Measurements from ENCODE around the gene KLK1. TPM values are rescaled to one million over a fixed set of nuclear protein-coding genes. Genes with fewer than 3 reads are reported as not detected.

KLK1 gene
- under 1 TPM in 6 of 10 donors, not detected in 4; 0.42 to 0.85 (median 0.64) TPM for total RNA-seq
- under 1 TPM; 0.39 to 0.80 TPM for polyA plus RNA-seq
- long read RNA-seq, donor 1: 0 reads
- long read RNA-seq, donor 2: 0 reads
- long read RNA-seq, donor 3: 0 reads

DNA sequence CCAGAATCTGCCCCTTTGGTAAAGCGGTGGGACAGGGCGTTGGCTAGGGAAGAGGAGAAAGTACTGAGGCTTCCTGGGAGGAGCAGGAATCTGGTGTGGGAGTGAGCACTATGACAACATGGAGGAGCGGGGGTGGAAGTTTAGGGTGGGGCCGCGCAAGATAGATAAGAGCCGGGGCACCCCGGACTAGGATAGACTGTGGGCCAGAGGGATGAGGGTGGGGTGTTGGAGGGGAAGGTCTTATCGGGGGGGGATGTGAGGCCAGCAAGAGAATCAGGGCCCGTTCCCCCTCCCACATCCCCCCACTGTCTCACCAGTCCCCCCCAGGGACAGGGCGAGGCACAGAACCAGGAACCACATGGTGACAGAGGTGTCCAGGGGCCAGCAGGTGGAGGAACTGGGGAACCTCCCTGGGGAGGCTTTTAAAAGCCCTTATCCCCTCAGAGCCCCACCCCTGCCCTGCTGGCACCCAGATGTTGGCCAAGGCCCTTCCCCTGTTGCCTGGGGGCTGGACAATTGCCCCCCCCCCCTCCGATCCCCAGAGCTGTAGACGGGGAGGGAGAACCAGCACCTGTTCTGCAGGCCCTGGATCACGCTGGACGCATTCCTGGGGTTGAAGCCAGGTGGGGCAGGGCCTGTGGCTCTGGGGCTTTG, at the start of gene KLK1:
TSS of gene KLK1 (minus strand) at position 399 of the 654 bp plus-strand sequence. CDS start at position 360, 39 bp downstream.
- intact Hi-C loops (cut with DNase I): no loop called here
- WGBS, 2 donors: 47 to 56% methylated on average over 13 to 14 of the region's 14 CpGs

DNA sequence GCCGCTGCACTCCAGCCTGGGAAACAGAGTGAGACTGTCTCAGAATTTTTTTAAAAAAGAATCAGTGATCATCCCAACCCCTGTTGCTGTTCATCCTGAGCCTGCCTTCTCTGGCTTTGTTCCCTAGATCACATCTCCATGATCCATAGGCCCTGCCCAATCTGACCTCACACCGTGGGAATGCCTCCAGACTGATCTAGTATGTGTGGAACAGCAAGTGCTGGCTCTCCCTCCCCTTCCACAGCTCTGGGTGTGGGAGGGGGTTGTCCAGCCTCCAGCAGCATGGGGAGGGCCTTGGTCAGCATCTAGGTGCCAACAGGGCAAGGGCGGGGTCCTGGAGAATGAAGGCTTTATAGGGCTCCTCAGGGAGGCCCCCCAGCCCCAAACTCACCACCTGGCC, 49.5 kb upstream of the KLK1 start, which contains the start of gene KLK2:
TSS of gene KLK2 (plus strand) at position 384 of the 400 bp plus-strand sequence. CDS start 35 bp downstream, outside the sequence.
- H3K9me3 ChIP-seq: no peaks in the 10 kb centered on the region
- DNase-seq: no peak
- no peak within 1 kb of the TSS for H3K4me3 ChIP-seq
- WGBS, 2 donors: 63 to 75% methylated on average over 3 of the region's 3 CpGs
- H3K27ac ChIP-seq: no peak within 1 kb of the TSS
- no peaks in the 10 kb centered on the region for H3K4me1 ChIP-seq
- intact Hi-C loops (cut with DNase I): no loop called here
- H3K27me3 ChIP-seq: peaks cover 0 to 87% (median 62%) of the 10 kb centered on the region in 7 donors
- no peak for ATAC-seq
- TF ChIP-seq, protein P1, sequence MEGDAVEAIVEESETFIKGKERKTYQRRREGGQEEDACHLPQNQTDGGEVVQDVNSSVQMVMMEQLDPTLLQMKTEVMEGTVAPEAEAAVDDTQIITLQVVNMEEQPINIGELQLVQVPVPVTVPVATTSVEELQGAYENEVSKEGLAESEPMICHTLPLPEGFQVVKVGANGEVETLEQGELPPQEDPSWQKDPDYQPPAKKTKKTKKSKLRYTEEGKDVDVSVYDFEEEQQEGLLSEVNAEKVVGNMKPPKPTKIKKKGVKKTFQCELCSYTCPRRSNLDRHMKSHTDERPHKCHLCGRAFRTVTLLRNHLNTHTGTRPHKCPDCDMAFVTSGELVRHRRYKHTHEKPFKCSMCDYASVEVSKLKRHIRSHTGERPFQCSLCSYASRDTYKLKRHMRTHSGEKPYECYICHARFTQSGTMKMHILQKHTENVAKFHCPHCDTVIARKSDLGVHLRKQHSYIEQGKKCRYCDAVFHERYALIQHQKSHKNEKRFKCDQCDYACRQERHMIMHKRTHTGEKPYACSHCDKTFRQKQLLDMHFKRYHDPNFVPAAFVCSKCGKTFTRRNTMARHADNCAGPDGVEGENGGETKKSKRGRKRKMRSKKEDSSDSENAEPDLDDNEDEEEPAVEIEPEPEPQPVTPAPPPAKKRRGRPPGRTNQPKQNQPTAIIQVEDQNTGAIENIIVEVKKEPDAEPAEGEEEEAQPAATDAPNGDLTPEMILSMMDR (IDR thresholded peaks at IDR 0.05): no peak
- no peaks in the 10 kb centered on the region for H3K36me3 ChIP-seq

More for the DNA sequence above, at the start of gene KLK1:
- Histone ChIP-seq H3K36me3 (no peaks in the 10 kb centered on the region), H3K27me3 (peaks cover 15 to 93% (median 63%) of the 10 kb centered on the region in 7 donors), H3K9me3 (no peaks in the 10 kb centered on the region), H3K27ac (no peak within 1 kb of the TSS), H3K4me1 (peaks cover 0 to 7% (median 0%) of the 10 kb centered on the region in 9 donors), H3K4me3 (no peak within 1 kb of the TSS)
- DNase-seq (no peak), ATAC-seq (peak in 2 of 8 donors; percentile 25 to 48)
- TF ChIP-seq, protein P1 (IDR thresholded peaks at IDR 0.05): no peak

DNA sequence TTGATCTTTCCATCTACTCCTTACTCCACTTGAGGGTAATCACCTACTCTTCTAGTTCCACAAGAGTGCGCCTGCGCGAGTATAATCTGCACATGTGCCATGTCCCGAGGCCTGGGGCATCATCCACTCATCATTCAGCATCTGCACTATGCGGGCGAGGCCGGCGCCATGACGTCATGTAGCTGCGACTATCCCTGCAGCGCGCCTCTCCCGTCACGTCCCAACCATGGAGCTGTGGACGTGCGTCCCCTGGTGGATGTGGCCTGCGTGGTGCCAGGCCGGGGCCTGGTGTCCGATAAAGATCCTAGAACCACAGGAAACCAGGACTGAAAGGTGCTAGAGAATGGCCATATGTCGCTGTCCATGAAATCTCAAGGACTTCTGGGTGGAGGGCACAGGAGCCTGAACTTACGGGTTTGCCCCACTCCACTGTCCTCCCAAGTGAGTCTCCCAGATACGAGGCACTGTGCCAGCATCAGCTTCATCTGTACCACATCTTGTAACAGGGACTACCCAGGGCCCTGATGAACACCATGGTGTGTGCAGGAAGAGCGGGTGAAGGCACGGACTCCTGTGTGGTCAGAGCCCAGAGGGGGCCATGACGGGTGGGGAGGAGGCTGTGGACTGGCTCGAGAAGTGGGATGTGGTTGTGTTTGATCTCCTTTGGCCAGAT, 47.0 kb upstream of the KLK1 start:
- intact Hi-C loops (cut with DNase I): no loop called here
- no peak overlapping the region for H3K27ac ChIP-seq
- no peaks in the 10 kb centered on the region for H3K9me3 ChIP-seq
- DNase-seq: no peak
- H3K27me3 ChIP-seq: peaks cover 0 to 85% (median 51%) of the 10 kb centered on the region in 7 donors
- TF ChIP-seq, protein P1 (IDR thresholded peaks at IDR 0.05): no peak
- H3K4me1 ChIP-seq: no peaks in the 10 kb centered on the region
- H3K36me3 ChIP-seq: no peaks in the 10 kb centered on the region
- 54 to 60% methylated on average over 26 of the region's 26 CpGs for WGBS, 2 donors
- H3K4me3 ChIP-seq: no peak overlapping the region
- ATAC-seq: no peak

DNA sequence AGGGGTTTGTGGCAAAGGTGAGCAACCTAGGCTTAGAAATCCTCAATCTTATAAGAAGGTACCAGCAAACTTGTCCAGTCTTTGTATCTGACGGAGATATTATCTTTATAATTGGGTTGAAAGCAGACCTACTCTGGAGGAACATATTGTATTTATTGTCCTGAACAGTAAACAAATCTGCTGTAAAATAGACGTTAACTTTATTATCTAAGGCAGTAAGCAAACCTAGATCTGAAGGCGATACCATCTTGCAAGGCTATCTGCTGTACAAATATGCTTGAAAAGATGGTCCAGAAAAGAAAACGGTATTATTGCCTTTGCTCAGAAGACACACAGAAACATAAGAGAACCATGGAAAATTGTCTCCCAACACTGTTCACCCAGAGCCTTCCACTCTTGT, 45.9 kb upstream of the KLK1 start:
- no peak overlapping the region for H3K27ac ChIP-seq
- DNase-seq (no peak), ATAC-seq (no peak)
- no peaks in the 10 kb centered on the region for H3K4me1 ChIP-seq
- H3K9me3 ChIP-seq: no peaks in the 10 kb centered on the region
- peaks cover 0 to 77% (median 47%) of the 10 kb centered on the region in 7 donors for H3K27me3 ChIP-seq
- TF ChIP-seq, protein P1 (IDR thresholded peaks at IDR 0.05): no peak
- H3K36me3 ChIP-seq: no peaks in the 10 kb centered on the region
- intact Hi-C loops (cut with DNase I): no loop called here
- no peak overlapping the region for H3K4me3 ChIP-seq
- 83% methylated on average over 4 of the region's 4 CpGs for WGBS, 2 donors
